K562 treated with DMSO at 1 percent for 24 hours (cell line): ENCODE measurements around the gene P2RY13. TPM values are rescaled to one million over a fixed set of nuclear protein-coding genes. Genes with fewer than 3 reads are reported as not detected.

Experiments
- total RNA-seq: library from RNA; unstranded; fragments of 300-600 nt; gene quantifications from 2 replicates; pipeline ENCODE4 v1.2.3, GENCODE V29; 2022; ENCODE audit warnings: low read depth; ENCODE audit not compliant: insufficient read depth

P2RY13 gene
- total RNA-seq: not detected in 2 replicates

GRCh38 chr3:151329363-151329762, at the start of gene P2RY13:
Gene P2RY13, minus strand, starts transcription at chr3:151329549. Its CDS starts 21 bp downstream, at chr3:151329528.

GRCh38 chr3:151316267-151316991, 12.9 kb downstream of the P2RY13 start, which contains the start of gene GPR87:
Gene GPR87, minus strand, starts transcription at chr3:151316820. Its CDS starts 16,720 bp downstream, at chr3:151300100.

GRCh38 chr3:151278230-151278629, 51.1 kb downstream of the P2RY13 start, which contains the start of gene P2RY14:
Gene P2RY14, minus strand, starts transcription at chr3:151278542. Its CDS starts 64,226 bp downstream, at chr3:151214316.

Other genes starting within 250 kb of the P2RY13 start
- 0.03 TPM in 1 of 2 replicates, not detected in the other for gene MED12L, start 243.9 kb downstream of the P2RY13 start, total RNA-seq
- not detected in 2 replicates for gene GPR171, start 126.3 kb downstream of the P2RY13 start, total RNA-seq
- not detected in 2 replicates for gene P2RY14, start 51.0 kb downstream of the P2RY13 start, total RNA-seq
- not detected in 2 replicates for gene GPR87, start 12.7 kb downstream of the P2RY13 start, total RNA-seq
- not detected in 2 replicates for gene P2RY12, start 55.2 kb upstream of the P2RY13 start, total RNA-seq
- 0.36 TPM in 1 of 2 replicates, not detected in the other for gene IGSF10, start 131.5 kb upstream of the P2RY13 start, total RNA-seq